SJSA1 (cell line): Measurements from ENCODE around the gene MPC1L. TPM values are rescaled to one million over a fixed set of nuclear protein-coding genes. Genes with fewer than 3 reads are reported as not detected.

Experiments
- DNase-seq, 2 experiments: peaks; one replicate each; pipeline ENCODE4 v3.0.0-alpha.2; 2015 to 2020; ENCODE audit warnings: low spot score in 2 of 2, low read depth in 1 of 2
- H3K27ac ChIP-seq: fragments of 250-450 bp; sonication (Bioruptor Pico); 2 replicates; pipeline ENCODE4 v1.5.1; 2020; ENCODE audit warnings: mild to moderate bottlenecking, moderate library complexity
- H3K27me3 ChIP-seq: fragments of 250-450 bp; sonication (Bioruptor Pico); replicated peaks from 2 replicates; pipeline ENCODE4 v1.5.1; 2020; ENCODE audit warnings: mild to moderate bottlenecking, moderate library complexity
- H3K36me3 ChIP-seq: fragments of 250-450 bp; sonication (Bioruptor Pico); 2 replicates; pipeline ENCODE4 v1.5.1; 2020; ENCODE audit warnings: mild to moderate bottlenecking
- H3K4me1 ChIP-seq: fragments of 250-450 bp; sonication (Bioruptor Pico); replicated peaks from 2 replicates; pipeline ENCODE4 v1.6.1; 2021; ENCODE audit warnings: mild to moderate bottlenecking
- H3K4me3 ChIP-seq: fragments of 250-450 bp; sonication (Bioruptor Pico); 2 replicates; pipeline ENCODE4 v1.5.1; 2020; ENCODE audit warnings: mild to moderate bottlenecking
- H3K9me3 ChIP-seq: fragments of 250-450 bp; sonication (Bioruptor Pico); replicated peaks from 2 replicates; pipeline ENCODE4 v1.5.1; 2020; ENCODE audit warnings: mild to moderate bottlenecking
- total RNA-seq: library from RNA; depleted of rRNA; stranded (reverse); fragments of >200 nt; shearing (Covaris generic); gene quantifications from 2 replicates; pipeline ENCODE4 v1.2.3, GENCODE V29; 2014

MPC1L gene
- total RNA-seq, 1 experiment from 2014 or later, result not detected

DNA sequence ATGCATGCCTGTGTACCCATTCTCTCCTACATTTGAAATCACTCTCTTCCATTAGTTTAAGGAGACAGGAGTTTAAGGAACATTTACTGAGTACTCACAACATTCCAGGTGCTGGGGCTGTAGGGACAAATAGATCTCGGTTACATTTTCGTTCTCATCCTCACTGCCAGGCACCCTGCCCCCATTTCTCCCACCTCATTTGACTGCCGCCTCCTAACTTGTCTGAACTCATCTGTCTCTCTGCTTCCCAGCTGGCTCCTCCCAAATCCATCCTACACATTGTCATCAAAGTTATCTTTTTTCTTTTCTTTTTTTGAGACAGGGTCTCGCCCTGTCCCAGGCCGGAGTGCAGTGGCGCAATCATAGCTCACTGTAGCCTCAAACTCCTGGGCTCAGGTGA is 19.8 kb upstream of the MPC1L start:
- no peak overlapping the region for H3K27ac ChIP-seq
- no peak overlapping the region for H3K4me3 ChIP-seq
- no peaks in the 10 kb centered on the region for H3K27me3 ChIP-seq
- H3K36me3 ChIP-seq, result peaks cover 4% of the 10 kb centered on the region
- no peaks in the 10 kb centered on the region for H3K4me1 ChIP-seq
- DNase-seq, result no peak
- no peaks in the 10 kb centered on the region for H3K9me3 ChIP-seq

DNA sequence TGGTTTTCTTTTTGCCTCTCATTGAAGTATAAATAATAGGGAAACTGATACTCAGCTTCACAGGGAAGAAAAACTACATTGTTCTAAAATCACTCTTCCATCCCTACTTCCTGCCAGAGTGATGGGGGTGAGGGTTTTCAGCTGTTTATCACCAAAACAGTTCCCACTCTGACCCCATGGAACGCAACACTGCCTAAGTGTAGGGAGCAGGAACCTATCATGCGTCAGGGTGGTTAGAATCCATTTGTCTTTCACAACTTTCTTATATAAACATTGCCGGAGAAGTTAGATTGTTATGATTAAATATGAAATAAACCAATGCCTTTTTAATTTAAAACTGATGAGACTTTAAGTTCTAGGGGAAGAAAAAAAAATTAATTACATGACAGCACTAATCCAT is 15.8 kb upstream of the MPC1L start:
- Histone ChIP-seq H3K4me3 (no peak overlapping the region), H3K9me3 (no peaks in the 10 kb centered on the region), H3K27ac (no peak overlapping the region), H3K36me3 (no peaks in the 10 kb centered on the region), H3K4me1 (no peaks in the 10 kb centered on the region), H3K27me3 (no peaks in the 10 kb centered on the region)
- DNase-seq, result no peak

DNA sequence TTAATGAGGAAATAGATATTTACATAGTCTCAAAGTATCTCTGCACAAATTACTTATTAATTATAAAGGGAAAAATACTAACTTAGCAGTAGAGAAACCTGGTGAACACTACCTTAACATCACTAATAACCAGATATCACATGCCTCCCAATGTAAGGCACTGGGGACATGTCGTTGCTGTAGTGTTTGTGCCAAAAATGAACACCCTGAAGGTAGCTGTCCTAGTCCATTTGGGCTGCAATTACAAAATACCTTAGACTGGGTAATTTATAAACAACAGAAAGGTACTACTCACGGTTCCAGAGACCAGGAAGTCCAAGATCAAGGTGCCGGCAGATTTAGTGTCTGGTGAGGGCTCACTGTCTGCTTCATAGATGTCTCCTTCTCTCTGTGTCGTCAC is 10.7 kb upstream of the MPC1L start:
- H3K27ac ChIP-seq, result no peak overlapping the region
- no peaks in the 10 kb centered on the region for H3K9me3 ChIP-seq
- H3K4me3 ChIP-seq, result no peak overlapping the region
- H3K27me3 ChIP-seq, result no peaks in the 10 kb centered on the region
- no peaks in the 10 kb centered on the region for H3K4me1 ChIP-seq
- no peaks in the 10 kb centered on the region for H3K36me3 ChIP-seq
- no peak for DNase-seq

DNA sequence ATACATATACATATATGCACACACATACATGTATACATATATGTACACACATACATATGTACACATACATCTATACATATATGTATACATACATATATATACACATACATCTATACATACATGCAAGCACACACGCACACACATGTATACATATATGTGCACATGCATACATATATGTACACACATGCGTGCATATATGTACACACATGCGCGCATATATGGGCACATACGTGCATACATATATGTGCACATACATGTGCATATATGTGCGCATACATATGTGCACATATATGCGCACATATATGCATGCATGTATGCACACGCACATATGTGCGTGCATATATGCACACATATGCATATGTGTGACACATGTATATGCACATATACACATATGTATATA is 7.3 kb upstream of the MPC1L start:
- H3K4me1 ChIP-seq, result no peaks in the 10 kb centered on the region
- H3K9me3 ChIP-seq, result no peaks in the 10 kb centered on the region
- H3K4me3 ChIP-seq, result no peak overlapping the region
- H3K27me3 ChIP-seq, result no peaks in the 10 kb centered on the region
- no peaks in the 10 kb centered on the region for H3K36me3 ChIP-seq
- DNase-seq, result no peak
- H3K27ac ChIP-seq, result no peak overlapping the region

DNA sequence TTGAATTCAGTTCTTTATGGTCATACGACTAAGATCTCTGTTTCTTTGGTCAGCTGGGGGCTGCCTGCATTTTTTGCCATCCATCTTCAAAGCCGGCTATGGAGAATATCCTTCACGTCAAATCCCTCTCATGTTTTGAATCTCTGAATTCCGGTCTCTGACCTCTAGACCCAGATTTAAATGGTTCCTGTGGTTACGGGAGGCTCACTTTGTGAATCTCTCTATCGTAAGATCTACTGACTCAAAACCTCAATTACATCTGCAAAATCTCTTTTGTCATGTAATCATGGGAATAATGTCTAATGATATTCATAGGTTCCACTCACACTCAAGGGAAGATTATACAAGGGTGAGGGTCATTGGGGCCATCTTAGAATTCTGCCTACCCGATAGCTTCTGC is 5.7 kb upstream of the MPC1L start:
- Histone ChIP-seq H3K4me1 (no peaks in the 10 kb centered on the region), H3K27me3 (no peaks in the 10 kb centered on the region), H3K27ac (no peak overlapping the region), H3K9me3 (no peaks in the 10 kb centered on the region), H3K4me3 (no peak overlapping the region), H3K36me3 (no peaks in the 10 kb centered on the region)
- DNase-seq, result no peak

DNA sequence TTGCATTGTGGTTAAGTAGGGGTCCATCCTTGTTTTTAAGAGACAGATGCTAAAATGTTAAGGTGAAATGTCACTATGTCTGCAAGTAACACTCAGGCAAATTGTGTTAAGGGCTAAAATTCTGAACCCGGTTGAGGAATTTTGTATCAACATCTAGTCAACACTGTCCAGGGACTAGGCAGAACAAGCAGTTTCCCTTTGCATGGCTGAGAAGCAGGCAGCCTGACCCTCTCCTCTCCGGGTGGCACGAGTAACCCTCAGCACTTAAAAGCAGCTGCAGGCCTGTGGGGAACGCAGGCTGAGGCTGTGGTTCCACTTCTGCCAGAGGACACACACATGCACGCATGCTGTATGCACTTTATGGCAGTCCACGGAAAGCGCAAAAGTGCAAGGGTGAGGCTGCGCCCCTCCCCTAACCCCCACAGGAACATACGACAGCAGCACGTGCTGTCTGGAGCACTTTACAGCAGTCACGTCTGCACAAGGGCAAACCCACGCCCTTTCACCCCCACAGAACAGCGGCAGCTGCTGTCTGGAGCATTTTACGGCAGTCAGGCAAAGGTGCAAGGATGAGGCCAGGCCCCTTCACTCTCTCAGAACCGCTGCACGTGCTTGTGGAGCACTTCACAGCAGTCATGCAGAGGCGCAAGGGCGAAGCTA is 619 bp upstream of the MPC1L start:
- no peak for DNase-seq
- H3K36me3 ChIP-seq, result no peaks in the 10 kb centered on the region

DNA sequence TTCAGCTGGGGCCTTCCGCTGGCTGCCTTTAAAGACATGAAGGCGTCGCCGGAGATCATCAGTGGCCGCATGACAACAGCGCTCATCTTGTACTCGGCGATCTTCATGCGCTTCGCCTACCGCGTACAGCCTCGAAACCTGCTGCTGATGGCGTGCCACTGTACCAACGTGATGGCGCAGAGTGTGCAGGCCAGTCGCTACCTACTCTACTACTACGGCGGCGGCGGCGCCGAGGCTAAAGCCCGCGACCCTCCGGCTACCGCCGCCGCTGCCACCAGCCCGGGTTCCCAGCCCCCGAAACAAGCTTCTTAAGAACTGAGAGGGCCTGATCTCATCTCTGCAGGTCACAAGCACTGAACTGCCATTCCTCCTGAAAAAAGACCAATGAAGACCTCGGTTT is 437 bp downstream of the MPC1L start:
- Histone ChIP-seq H3K27me3 (no peaks in the 10 kb centered on the region), H3K36me3 (no peaks in the 10 kb centered on the region), H3K27ac (no peak overlapping the region), H3K4me3 (no peak overlapping the region), H3K9me3 (no peaks in the 10 kb centered on the region), H3K4me1 (no peaks in the 10 kb centered on the region)
- no peak for DNase-seq

More for the DNA sequence above, 619 bp upstream of the MPC1L start:
- Histone ChIP-seq H3K27me3 (no peaks in the 10 kb centered on the region), H3K9me3 (no peaks in the 10 kb centered on the region), H3K4me1 (no peaks in the 10 kb centered on the region), H3K4me3 (no peak overlapping the region), H3K27ac (no peak overlapping the region)

DNA sequence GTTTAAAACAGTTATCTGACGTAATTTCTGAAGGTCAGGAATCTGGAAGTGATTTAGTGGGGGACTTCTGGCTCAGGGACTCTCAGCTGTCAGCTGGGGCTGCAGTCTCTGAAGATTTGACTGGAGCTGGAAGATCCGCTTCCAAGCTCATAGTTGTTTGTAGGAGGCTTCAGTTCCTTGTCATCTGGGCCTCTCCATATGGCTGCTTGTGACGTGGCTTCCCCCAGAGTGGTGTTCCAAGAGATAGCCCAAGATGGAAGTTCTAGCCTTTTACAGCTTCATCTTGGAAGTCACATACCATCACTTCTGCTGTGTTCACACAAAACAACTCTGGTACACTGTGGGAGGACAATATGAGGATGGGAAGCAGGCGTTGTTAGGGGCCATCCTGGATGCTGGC is 2.1 kb downstream of the MPC1L start:
- Histone ChIP-seq H3K36me3 (peaks cover 3% of the 10 kb centered on the region), H3K9me3 (no peaks in the 10 kb centered on the region), H3K27ac (no peak overlapping the region), H3K4me1 (no peaks in the 10 kb centered on the region), H3K4me3 (no peak overlapping the region), H3K27me3 (no peaks in the 10 kb centered on the region)
- DNase-seq, result no peak

DNA sequence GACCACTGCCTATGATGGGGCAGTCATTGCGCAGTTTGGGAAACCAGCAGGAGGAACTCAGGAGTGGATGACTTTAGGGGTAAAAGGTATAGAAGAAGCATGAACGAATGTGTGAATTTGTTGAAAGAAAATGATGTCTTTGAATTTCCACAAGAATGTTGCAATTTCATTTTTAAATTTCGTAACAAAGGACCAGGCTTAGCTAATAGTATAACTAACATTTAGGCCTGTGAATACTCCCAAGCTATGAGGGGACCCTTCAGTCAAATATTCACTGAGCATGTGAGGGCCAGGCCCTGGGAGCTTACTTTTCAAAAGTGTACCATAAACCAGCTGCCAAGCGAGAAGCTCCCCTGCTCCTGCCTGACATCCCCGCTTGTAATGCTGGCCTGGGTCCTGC is 5.3 kb downstream of the MPC1L start:
- Histone ChIP-seq H3K27ac (no peak overlapping the region), H3K9me3 (no peaks in the 10 kb centered on the region), H3K4me3 (no peak overlapping the region), H3K36me3 (peaks cover 5% of the 10 kb centered on the region), H3K27me3 (no peaks in the 10 kb centered on the region), H3K4me1 (no peaks in the 10 kb centered on the region)
- DNase-seq, result no peak

DNA sequence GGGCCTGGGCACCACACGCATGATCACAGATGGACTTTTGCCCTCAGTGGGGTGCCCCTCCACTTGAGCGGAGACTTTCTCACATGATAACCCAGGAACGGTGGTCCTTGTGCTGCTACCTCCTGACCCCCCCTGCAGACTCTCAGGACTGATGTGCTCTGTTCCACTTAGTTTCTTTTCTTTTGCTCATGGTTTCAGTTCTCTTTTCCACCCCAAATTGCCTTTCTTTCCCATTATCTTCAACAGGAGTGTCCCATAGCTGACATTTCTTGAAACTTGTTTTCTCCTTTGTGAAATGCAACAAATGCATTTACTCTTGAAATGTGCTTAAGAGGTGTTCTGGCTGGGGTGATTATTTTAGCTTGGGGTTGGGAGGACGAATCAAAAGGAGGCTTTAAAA is 9.0 kb downstream of the MPC1L start:
- no peak overlapping the region for H3K4me3 ChIP-seq
- H3K27me3 ChIP-seq, result no peaks in the 10 kb centered on the region
- peaks cover 21% of the 10 kb centered on the region for H3K36me3 ChIP-seq
- H3K27ac ChIP-seq, result no peak overlapping the region
- no peaks in the 10 kb centered on the region for H3K4me1 ChIP-seq
- no peak for DNase-seq
- H3K9me3 ChIP-seq, result no peaks in the 10 kb centered on the region

DNA sequence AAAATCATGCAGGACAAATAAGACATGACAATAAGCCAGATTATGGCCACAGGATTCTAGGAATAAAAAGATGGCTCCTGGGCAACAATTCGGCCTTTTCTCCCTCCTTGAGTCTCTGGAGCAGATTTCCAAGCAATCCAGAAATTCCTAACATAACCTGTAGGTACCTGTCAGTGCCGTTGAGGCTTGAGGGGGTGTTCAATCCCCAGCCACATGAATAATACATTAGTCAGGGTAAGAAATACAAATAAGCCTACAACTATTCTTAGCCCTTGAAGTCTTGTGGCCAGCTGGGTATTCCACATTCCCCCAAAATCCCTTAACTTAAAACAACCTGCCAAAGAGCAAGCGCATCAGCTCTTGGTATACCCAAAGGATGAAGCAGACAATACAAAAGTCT is 14.5 kb downstream of the MPC1L start:
- DNase-seq, result no peak
- Histone ChIP-seq H3K36me3 (peaks cover 17% of the 10 kb centered on the region), H3K27me3 (no peaks in the 10 kb centered on the region), H3K4me3 (no peak overlapping the region), H3K9me3 (no peaks in the 10 kb centered on the region), H3K27ac (no peak overlapping the region), H3K4me1 (no peaks in the 10 kb centered on the region)

DNA sequence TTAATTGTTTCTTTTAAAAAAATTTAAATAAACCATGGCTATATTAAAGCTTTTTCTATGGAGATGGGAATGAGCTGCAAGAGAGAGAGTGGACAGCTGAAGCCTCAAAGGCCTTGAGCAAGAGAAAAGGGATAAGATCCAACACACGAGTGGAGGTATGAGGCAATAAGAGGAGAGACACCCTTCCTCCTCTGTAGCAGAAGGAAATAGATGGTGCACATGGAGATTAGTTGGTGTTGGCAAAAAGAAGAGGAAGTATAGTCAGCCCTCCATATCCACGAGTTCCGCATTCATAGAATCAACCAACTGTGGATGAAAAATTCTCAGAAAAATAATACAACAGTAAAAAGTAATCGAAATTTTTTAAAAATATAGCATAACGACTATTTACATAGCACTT is 20.9 kb downstream of the MPC1L start:
- peak in 1 of 2 experiments; percentile 1 for DNase-seq
- no peaks in the 10 kb centered on the region for H3K9me3 ChIP-seq
- no peaks in the 10 kb centered on the region for H3K27me3 ChIP-seq
- no peaks in the 10 kb centered on the region for H3K36me3 ChIP-seq
- H3K27ac ChIP-seq, result peak overlapping the region; percentile 79
- H3K4me1 ChIP-seq, result peaks cover 20% of the 10 kb centered on the region
- H3K4me3 ChIP-seq, result peak overlapping the region; percentile 34

DNA sequence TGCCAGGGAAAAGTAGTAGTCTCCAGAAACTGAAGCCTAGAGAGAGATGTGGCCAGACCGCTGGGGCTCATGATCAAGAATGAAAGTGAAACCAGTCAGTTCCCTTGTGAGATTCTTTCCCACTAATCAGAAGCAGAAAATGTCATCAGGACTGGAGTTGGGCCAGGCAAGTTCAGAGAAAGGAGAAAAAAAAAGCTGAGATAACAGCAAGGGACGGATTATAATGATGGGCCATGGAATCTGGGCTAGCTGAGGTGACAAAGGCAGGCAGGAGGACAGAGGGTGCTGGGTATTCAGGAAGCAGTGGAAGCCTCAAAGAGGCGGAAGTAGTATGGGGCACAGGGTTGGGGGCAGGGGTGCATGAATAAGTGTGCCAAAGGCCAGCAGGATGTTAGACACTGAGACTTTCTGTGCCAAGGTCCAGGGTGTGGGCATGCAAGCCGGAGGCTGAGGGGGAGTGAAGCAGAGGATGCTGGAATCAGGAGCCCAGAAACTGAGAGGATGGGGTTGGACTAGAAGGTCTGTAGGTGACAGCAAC is 21.7 kb downstream of the MPC1L start:
- DNase-seq, result peak; percentile 55 to 75
- H3K36me3 ChIP-seq, result no peaks in the 10 kb centered on the region

DNA sequence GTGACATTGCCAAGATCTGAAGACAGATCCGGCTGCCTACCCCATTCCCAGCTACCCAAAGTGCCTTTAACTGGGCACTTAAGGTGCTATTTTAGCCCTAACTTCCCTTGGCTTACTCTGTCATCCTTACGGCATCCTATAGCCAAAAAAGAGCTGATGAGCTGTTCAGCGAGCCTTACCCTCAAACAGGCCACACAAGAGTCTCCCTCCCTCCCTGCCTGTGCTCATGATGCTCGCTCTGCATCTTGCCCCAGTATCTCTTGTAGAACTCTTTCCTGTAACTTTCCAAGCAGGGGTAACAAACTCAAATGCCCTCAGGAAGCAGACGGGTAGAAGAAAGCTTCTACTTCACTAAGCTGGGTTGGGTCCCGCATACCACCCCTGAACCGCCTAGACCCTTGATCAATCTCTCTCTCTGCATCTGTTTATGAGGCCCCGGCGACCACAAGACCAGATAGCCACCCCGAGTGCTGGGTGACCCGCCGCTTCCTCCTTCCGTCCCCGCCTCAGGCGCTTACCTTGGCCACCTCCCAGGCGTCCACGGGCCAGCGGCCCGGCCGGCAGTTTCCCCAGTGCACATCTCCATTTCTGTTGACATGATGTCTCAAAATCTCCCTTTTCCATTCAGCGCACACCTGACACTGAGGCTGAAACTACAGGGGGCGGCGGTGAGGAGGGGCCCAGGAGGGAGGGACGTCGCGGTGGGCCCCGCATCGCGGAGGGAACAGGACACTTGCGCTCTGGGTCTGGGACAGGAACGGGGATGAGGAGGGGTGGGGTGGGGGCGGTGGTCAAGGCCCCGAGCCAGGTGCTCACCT is 23.5 kb downstream of the MPC1L start:
- Histone ChIP-seq H3K4me1 (peaks cover 20% of the 10 kb centered on the region), H3K27me3 (no peaks in the 10 kb centered on the region), H3K9me3 (no peaks in the 10 kb centered on the region), H3K36me3 (no peaks in the 10 kb centered on the region), H3K4me3 (peak overlapping the region; percentile 59), H3K27ac (0 out of 2 replicates have a peak overlapping the region, but pooled peaks have one; percentile 17)
- peak in 1 of 2 experiments; percentile 43 for DNase-seq

More for the DNA sequence above, 21.7 kb downstream of the MPC1L start:
- Histone ChIP-seq H3K4me1 (peaks cover 20% of the 10 kb centered on the region), H3K27me3 (no peaks in the 10 kb centered on the region), H3K4me3 (peak overlapping the region; percentile 34), H3K27ac (peak overlapping the region; percentile 79), H3K9me3 (no peaks in the 10 kb centered on the region)
